ENCODE measurements around the gene RNASET2. TPM values are rescaled to one million over a fixed set of nuclear protein-coding genes. Genes with fewer than 3 reads are reported as not detected.
A peak's percentile ranks its signal among the peaks of the same experiment; 100 is the strongest.
"Not testable (repeated sequence)": the region's sequence is repeated elsewhere in the genome, so short reads cannot be mapped to it uniquely, and the experiment has no call there.

Gene RNASET2
- polyA plus RNA-seq, 4 donors, result 55.0 to 71.3 (median 61.3) TPM

- DNase-seq (ENCODE audit: low read depth in 4 of 4, low spot score in 3 of 4), result no peak
These were observed 14.4 kb upstream of the RNASET2 start for GRCh38 chr6:166970776-166971175.

- DNase-seq (ENCODE audit: low read depth in 4 of 4, low spot score in 3 of 4), result no peak
These were observed 13.7 kb upstream of the RNASET2 start for GRCh38 chr6:166970091-166970490.

GRCh38 chr6:166969390-166970002 lies 13.1 kb upstream of the RNASET2 start:
- DNase-seq (ENCODE audit: low read depth in 4 of 4, low spot score in 3 of 4), result no peak

GRCh38 chr6:166966268-166966667 lies 9.9 kb upstream of the RNASET2 start:
- DNase-seq (ENCODE audit: low read depth in 4 of 4, low spot score in 3 of 4), result no peak

- no peak for DNase-seq (ENCODE audit: low read depth in 4 of 4, low spot score in 3 of 4)
These were observed 4.2 kb upstream of the RNASET2 start for GRCh38 chr6:166960609-166960978.

- no peak for DNase-seq (ENCODE audit: low read depth in 4 of 4, low spot score in 3 of 4)
These were observed 3.7 kb upstream of the RNASET2 start for GRCh38 chr6:166959911-166960608.

- no peak for DNase-seq (ENCODE audit: low read depth in 4 of 4, low spot score in 3 of 4)
These were observed 2.8 kb upstream of the RNASET2 start for GRCh38 chr6:166958926-166959861.

- no peak for DNase-seq (ENCODE audit: low read depth in 4 of 4, low spot score in 3 of 4)
These were observed 1.4 kb upstream of the RNASET2 start for GRCh38 chr6:166957805-166958076.

GRCh38 chr6:166957087-166957804 lies 896 bp upstream of the RNASET2 start:
- no peak for DNase-seq (ENCODE audit: low read depth in 4 of 4, low spot score in 3 of 4)

GRCh38 chr6:166955865-166956443 lies 396 bp downstream of the RNASET2 start:
- DNase-seq (ENCODE audit: low read depth in 4 of 4, low spot score in 3 of 4), result peak in 1 of 4 donors; percentile 18

- no peak for DNase-seq (ENCODE audit: low read depth in 4 of 4, low spot score in 3 of 4)
These were observed 1.1 kb downstream of the RNASET2 start for GRCh38 chr6:166955121-166955864.

- DNase-seq (ENCODE audit: low read depth in 4 of 4, low spot score in 3 of 4), result no peak
These were observed 2.1 kb downstream of the RNASET2 start for GRCh38 chr6:166954118-166954713.

- no peak for DNase-seq (ENCODE audit: low read depth in 4 of 4, low spot score in 3 of 4)
These were observed 3.5 kb downstream of the RNASET2 start for GRCh38 chr6:166952567-166953486.

GRCh38 chr6:166952121-166952520 lies 4.2 kb downstream of the RNASET2 start:
- DNase-seq (ENCODE audit: low read depth in 4 of 4, low spot score in 3 of 4), result no peak

- DNase-seq (ENCODE audit: low read depth in 4 of 4, low spot score in 3 of 4), result no peak
These were observed 4.7 kb downstream of the RNASET2 start for GRCh38 chr6:166951670-166952060.

GRCh38 chr6:166950892-166951669 lies 5.3 kb downstream of the RNASET2 start:
- not testable (repeated sequence) for DNase-seq (ENCODE audit: low read depth in 4 of 4, low spot score in 3 of 4)

- no peak for DNase-seq (ENCODE audit: low read depth in 4 of 4, low spot score in 3 of 4)
These were observed 5.9 kb downstream of the RNASET2 start for GRCh38 chr6:166950443-166950821.

Data from right renal pelvis (tissue), 4 donors.